HCT116 (cell line): ENCODE results near the gene PBX3. TPM values are rescaled to one million over a fixed set of nuclear protein-coding genes. Genes with fewer than 3 reads are reported as not detected.

Experiments used
- ATAC-seq: fragments of 200-7000 bp; cut with Tn5 transposase; 2 replicates; pipeline ENCODE4 v1.9.1; 2020; ENCODE audit warnings: mild to moderate bottlenecking, moderate library complexity
- BruUV-seq: library from RNA; stranded (reverse); fragments of 400-500 nt; replicated peaks from 2 replicates; lab custom pipeline; 2021; lab: Mats Ljungman, UMichigan
- CTCF ChIA-PET: fragments of 300-600 bp; sonication (Branson Sonifier 250); formaldehyde crosslinking; loops from one replicate; lab custom pipeline; 2021; ENCODE audit warnings: antibody characterized with exemption; lab: Charles Lee
- POLR2A ChIA-PET: fragments of 300-600, 350-600 bp; sonication (Branson Sonifier 250); formaldehyde crosslinking; loops from one replicate; lab custom pipeline; 2021; ENCODE audit warnings: antibody characterized with exemption; lab: Charles Lee
- RAD21 ChIA-PET, 2 experiments: fragments of 300-600 bp; sonication (Branson Sonifier 250); formaldehyde crosslinking; loops; one replicate each; lab custom pipeline; 2023; ENCODE audit warnings: low total read pairs in 2 of 2; ENCODE audit not compliant: uncharacterized antibody in 2 of 2, unreplicated experiment in 2 of 2, low non-redundant PET in 1 of 2; lab: Charles Lee
- DNase-seq: peaks from one replicate; pipeline ENCODE4 v3.0.0-alpha.2; 2010; ENCODE audit warnings: low read depth, low spot score
- H2AFZ ChIP-seq: fragments of 200-600 bp; shearing (Covaris generic), sonication (generic); 2 replicates; pipeline ENCODE4 v1.6.1; 2017; ENCODE audit warnings: low read depth, mixed run types, mixed read lengths, antibody characterized with exemption, low read length; ENCODE audit not compliant: poor library complexity, severe bottlenecking
- H3K27ac ChIP-seq: 2 replicates; pipeline ENCODE4 v1.5.1; 2012; ENCODE audit warnings: low read depth, low read length
- H3K27me3 ChIP-seq: fragments of 200-600 bp; sonication (generic); 2 replicates; pipeline ENCODE4 v1.6.1; 2016; ENCODE audit warnings: mixed run types, low read length, mixed read lengths; ENCODE audit not compliant: insufficient read depth
- H3K36me3 ChIP-seq, 2 experiments: fragments of 200-500 bp in 1 of 2; fragments of 200-600 bp in 1 of 2; sonication (Bioruptor generic) in 1 of 2; sonication (generic) in 1 of 2; 2 replicates each; pipeline versions ENCODE4 v1.5.1 to v1.6.1; 2014 to 2016; ENCODE audit warnings: low read length in 2 of 2, inconsistent platforms in 1 of 2, mixed read lengths in 1 of 2, mixed run types in 1 of 2; ENCODE audit not compliant: insufficient read depth in 2 of 2, control insufficient read depth in 1 of 2
- H3K4me1 ChIP-seq, 2 experiments: fragments of 200-600 bp in 1 of 2; sonication (generic) in 1 of 2; 2 replicates each; pipeline versions ENCODE4 v1.5.1 to v1.6.1; 2012 to 2017; ENCODE audit warnings: low read length in 2 of 2, inconsistent platforms in 1 of 2, mild to moderate bottlenecking in 1 of 2, mixed read lengths in 1 of 2, mixed run types in 1 of 2, moderate library complexity in 1 of 2; ENCODE audit not compliant: insufficient read depth in 2 of 2, control insufficient read depth in 1 of 2
- H3K4me2 ChIP-seq: fragments of 200-600 bp; sonication (generic); 2 replicates; pipeline ENCODE4 v1.6.1; 2017; ENCODE audit warnings: mixed run types, low read length, mixed read lengths
- H3K4me3 ChIP-seq, 2 experiments: fragments of 200-600 bp in 1 of 2; sonication (generic) in 1 of 2; replicated peaks in 1 of 2; 2 replicates each; pipeline ENCODE4 v1.5.1; 2011 to 2016; ENCODE audit warnings: low read length in 2 of 2, control low read depth in 1 of 2, low read depth in 1 of 2, mild to moderate bottlenecking in 1 of 2, mixed read lengths in 1 of 2, mixed run types in 1 of 2
- H3K79me2 ChIP-seq: fragments of 200-600 bp; sonication (generic); 2 replicates; pipeline ENCODE4 v1.6.1; 2017; ENCODE audit warnings: mild to moderate bottlenecking, mixed run types, low read length, moderate library complexity, mixed read lengths; ENCODE audit not compliant: insufficient read depth
- H3K9ac ChIP-seq: fragments of 200-600 bp; sonication (generic); 2 replicates; pipeline ENCODE4 v1.6.1; 2016; ENCODE audit warnings: low read length, mixed read lengths
- H3K9me2 ChIP-seq: fragments of 200-600 bp; sonication (generic), shearing (Covaris generic); 2 replicates; pipeline ENCODE4 v1.6.1; 2017; ENCODE audit warnings: mixed run types, mild to moderate bottlenecking, moderate library complexity; ENCODE audit not compliant: insufficient read depth
- H3K9me3 ChIP-seq, 2 experiments: fragments of 200-500 bp in 1 of 2; fragments of 200-600 bp in 1 of 2; sonication (Bioruptor generic) in 1 of 2; sonication (generic) in 1 of 2; 2 replicates each; pipeline ENCODE4 v1.6.1; 2014 to 2017; ENCODE audit warnings: low read length in 2 of 2, mixed read lengths in 2 of 2, inconsistent platforms in 1 of 2, low read depth in 1 of 2, mild to moderate bottlenecking in 1 of 2, mixed run types in 1 of 2, moderate library complexity in 1 of 2; ENCODE audit not compliant: control insufficient read depth in 1 of 2, insufficient read depth in 1 of 2
- H4K20me1 ChIP-seq: fragments of 200-600 bp; sonication (generic), shearing (Covaris generic); 2 replicates; pipeline ENCODE4 v1.6.1; 2017; ENCODE audit warnings: mixed run types, mild to moderate bottlenecking, moderate library complexity; ENCODE audit not compliant: insufficient read depth
- CBX3 ChIP-seq: IDR thresholded peaks from 2 replicates; pipeline ENCODE4 v1.6.1; 2012; ENCODE audit warnings: low read depth
- EGR1 ChIP-seq: IDR thresholded peaks from 2 replicates; pipeline ENCODE4 v1.6.1; 2012; ENCODE audit warnings: low read depth
- ELF1 ChIP-seq: IDR thresholded peaks from 2 replicates; pipeline ENCODE4 v1.6.1; 2012; ENCODE audit warnings: low read depth, borderline replicate concordance
- EZH2 ChIP-seq: fragments of 200-600 bp; sonication (generic); IDR thresholded peaks from 2 replicates; pipeline ENCODE4 v1.6.1; 2017; ENCODE audit warnings: antibody characterized with exemption, mixed run types
- EZH2phosphoT487 ChIP-seq: fragments of 200-600 bp; IDR thresholded peaks from 2 replicates; pipeline ENCODE4 v1.6.1; 2018; ENCODE audit warnings: antibody characterized with exemption, borderline replicate concordance
- FOSL1 ChIP-seq: IDR thresholded peaks from 2 replicates; pipeline ENCODE4 v1.6.1; 2012; ENCODE audit warnings: low read depth
- JUND ChIP-seq: IDR thresholded peaks from 2 replicates; pipeline ENCODE4 v1.6.1; 2012
- MAX ChIP-seq: IDR thresholded peaks from 2 replicates; pipeline ENCODE4 v1.6.1; 2012
- POLR2A ChIP-seq: IDR thresholded peaks from 2 replicates; pipeline ENCODE4 v1.7.0; 2011; ENCODE audit warnings: borderline replicate concordance; ENCODE audit not compliant: insufficient read depth, insufficient read length; ENCODE audit errors: extremely low read depth
- POLR2AphosphoS5 ChIP-seq: IDR thresholded peaks from 2 replicates; pipeline ENCODE4 v1.6.1; 2011; ENCODE audit warnings: mild to moderate bottlenecking, low read depth, low read length, moderate library complexity
- SIN3A ChIP-seq: IDR thresholded peaks from 2 replicates; pipeline ENCODE4 v1.6.1; 2012; ENCODE audit warnings: low read depth
- SP1 ChIP-seq: IDR thresholded peaks from 2 replicates; pipeline ENCODE4 v1.6.1; 2012; ENCODE audit warnings: low read depth
- TCF7L2 ChIP-seq: IDR thresholded peaks from 2 replicates; pipeline ENCODE4 v1.7.0; 2011; ENCODE audit warnings: borderline replicate concordance, inconsistent platforms; ENCODE audit not compliant: insufficient read depth, insufficient read length; ENCODE audit errors: extremely low read depth
- YY1 ChIP-seq: IDR thresholded peaks from 2 replicates; pipeline ENCODE4 v1.6.1; 2011; ENCODE audit warnings: low read length, low read depth, moderate library complexity, mild to moderate bottlenecking; ENCODE audit not compliant: insufficient replicate concordance; ENCODE audit errors: extremely low read depth
- ZBTB33 ChIP-seq: IDR thresholded peaks from 2 replicates; pipeline ENCODE4 v1.6.1; 2011; ENCODE audit warnings: mild to moderate bottlenecking, low read length, moderate library complexity; ENCODE audit not compliant: insufficient replicate concordance; ENCODE audit errors: extremely low read depth
- intact Hi-C: fragments of 100-400 bp; cut with micrococcal nuclease; formaldehyde crosslinking; loops from 2 replicates; pipeline ENCODE4 v1.10.0; 2022
- total RNA-seq: library from RNA; stranded (reverse); gene quantifications from one replicate; pipeline ENCODE4 v1.2.1, GENCODE V29; 2021; ENCODE audit not compliant: unreplicated experiment
- TF ChIP-seq, protein P1 (sequence below): IDR thresholded peaks from 2 replicates; pipeline ENCODE4 v1.6.1; 2012; ENCODE audit warnings: low read depth
- TF ChIP-seq, protein P2 (sequence below), 3 experiments: fragments of 200-600 bp in 1 of 3; sonication (generic) in 1 of 3; IDR thresholded peaks in 2 of 3; conservative IDR thresholded peaks in 1 of 3; 2 replicates each; pipeline ENCODE4 v1.5.1; 2012 to 2017; ENCODE audit warnings: low read depth in 2 of 3, low read length in 2 of 3, antibody characterized with exemption in 1 of 3, borderline replicate concordance in 1 of 3, control low read depth in 1 of 3, mild to moderate bottlenecking in 1 of 3, mixed read lengths in 1 of 3, mixed run types in 1 of 3, moderate library complexity in 1 of 3; ENCODE audit not compliant: insufficient read depth in 1 of 3

The PBX3 gene
- total RNA-seq, 1 experiment from 2014 or later = 13.5 TPM

DNA sequence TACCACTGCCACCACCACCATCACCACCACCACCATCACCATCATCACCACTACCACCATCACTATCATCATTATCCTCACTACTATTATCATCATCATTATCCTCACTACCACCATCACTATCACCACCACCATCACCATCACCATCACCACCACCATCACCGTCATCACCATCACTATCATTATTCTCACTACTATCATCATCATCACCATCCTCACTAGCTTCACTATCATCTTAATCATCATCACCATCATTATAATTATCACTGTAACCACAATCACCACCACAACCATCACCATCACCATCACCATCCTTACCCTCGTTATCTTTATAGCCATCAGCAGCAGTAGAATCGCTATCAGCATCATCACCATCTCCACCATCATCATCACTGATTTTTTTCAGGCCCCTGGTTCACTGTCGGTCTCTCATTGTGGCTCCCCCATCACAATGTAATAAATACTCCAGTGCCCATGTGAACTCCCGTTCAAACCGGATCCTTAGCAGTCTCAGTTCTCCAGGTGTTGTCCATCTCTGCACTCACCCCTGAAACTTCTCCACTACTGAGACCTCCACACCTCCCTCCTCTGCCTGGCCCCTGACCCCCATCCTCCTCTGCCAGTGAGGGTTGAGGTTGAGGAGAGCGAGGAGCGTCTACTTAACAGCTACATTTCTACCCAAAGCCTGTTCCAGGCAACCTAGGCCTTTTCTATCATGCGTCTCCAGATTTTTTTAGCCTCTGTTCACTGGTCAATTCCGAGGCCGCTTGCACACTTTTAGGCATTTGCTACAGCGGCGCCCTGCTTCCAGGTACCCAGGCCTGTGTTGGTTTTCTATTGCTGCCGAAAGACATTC is 238.2 kb downstream of the PBX3 start:
- CTCF ChIA-PET = no interaction called here
- no TSS peak for BruUV-seq
- Histone ChIP-seq H3K4me1 (no peaks in the 10 kb centered on the region), H3K27ac (no peak overlapping the region), H3K9me2 (no peaks in the 10 kb centered on the region), H3K79me2 (no peaks in the 10 kb centered on the region), H3K9ac (no peak overlapping the region), H4K20me1 (no peaks in the 10 kb centered on the region), H3K4me2 (no peak overlapping the region), H3K4me3 (no peak overlapping the region), H3K27me3 (no peaks in the 10 kb centered on the region), H2AFZ (no peak overlapping the region), H3K9me3 (no peaks in the 10 kb centered on the region), H3K36me3 (no peaks in the 10 kb centered on the region)
- POLR2A ChIA-PET = no interaction called here
- DNase-seq (no peak), ATAC-seq (no peak)
- RAD21 ChIA-PET = no interaction called here
- TF ChIP-seq SP1 (no peak), CBX3 (no peak), SIN3A (no peak), EGR1 (no peak), FOSL1 (no peak), JUND (no peak), POLR2AphosphoS5 (no peak), POLR2A (no peak), ELF1 (no peak), YY1 (no peak), TCF7L2 (no peak), EZH2 (no peak), EZH2phosphoT487 (no peak), MAX (no peak), ZBTB33 (no peak)
- TF ChIP-seq, protein P1, sequence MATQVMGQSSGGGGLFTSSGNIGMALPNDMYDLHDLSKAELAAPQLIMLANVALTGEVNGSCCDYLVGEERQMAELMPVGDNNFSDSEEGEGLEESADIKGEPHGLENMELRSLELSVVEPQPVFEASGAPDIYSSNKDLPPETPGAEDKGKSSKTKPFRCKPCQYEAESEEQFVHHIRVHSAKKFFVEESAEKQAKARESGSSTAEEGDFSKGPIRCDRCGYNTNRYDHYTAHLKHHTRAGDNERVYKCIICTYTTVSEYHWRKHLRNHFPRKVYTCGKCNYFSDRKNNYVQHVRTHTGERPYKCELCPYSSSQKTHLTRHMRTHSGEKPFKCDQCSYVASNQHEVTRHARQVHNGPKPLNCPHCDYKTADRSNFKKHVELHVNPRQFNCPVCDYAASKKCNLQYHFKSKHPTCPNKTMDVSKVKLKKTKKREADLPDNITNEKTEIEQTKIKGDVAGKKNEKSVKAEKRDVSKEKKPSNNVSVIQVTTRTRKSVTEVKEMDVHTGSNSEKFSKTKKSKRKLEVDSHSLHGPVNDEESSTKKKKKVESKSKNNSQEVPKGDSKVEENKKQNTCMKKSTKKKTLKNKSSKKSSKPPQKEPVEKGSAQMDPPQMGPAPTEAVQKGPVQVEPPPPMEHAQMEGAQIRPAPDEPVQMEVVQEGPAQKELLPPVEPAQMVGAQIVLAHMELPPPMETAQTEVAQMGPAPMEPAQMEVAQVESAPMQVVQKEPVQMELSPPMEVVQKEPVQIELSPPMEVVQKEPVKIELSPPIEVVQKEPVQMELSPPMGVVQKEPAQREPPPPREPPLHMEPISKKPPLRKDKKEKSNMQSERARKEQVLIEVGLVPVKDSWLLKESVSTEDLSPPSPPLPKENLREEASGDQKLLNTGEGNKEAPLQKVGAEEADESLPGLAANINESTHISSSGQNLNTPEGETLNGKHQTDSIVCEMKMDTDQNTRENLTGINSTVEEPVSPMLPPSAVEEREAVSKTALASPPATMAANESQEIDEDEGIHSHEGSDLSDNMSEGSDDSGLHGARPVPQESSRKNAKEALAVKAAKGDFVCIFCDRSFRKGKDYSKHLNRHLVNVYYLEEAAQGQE = no peak
- TF ChIP-seq, protein P2, sequence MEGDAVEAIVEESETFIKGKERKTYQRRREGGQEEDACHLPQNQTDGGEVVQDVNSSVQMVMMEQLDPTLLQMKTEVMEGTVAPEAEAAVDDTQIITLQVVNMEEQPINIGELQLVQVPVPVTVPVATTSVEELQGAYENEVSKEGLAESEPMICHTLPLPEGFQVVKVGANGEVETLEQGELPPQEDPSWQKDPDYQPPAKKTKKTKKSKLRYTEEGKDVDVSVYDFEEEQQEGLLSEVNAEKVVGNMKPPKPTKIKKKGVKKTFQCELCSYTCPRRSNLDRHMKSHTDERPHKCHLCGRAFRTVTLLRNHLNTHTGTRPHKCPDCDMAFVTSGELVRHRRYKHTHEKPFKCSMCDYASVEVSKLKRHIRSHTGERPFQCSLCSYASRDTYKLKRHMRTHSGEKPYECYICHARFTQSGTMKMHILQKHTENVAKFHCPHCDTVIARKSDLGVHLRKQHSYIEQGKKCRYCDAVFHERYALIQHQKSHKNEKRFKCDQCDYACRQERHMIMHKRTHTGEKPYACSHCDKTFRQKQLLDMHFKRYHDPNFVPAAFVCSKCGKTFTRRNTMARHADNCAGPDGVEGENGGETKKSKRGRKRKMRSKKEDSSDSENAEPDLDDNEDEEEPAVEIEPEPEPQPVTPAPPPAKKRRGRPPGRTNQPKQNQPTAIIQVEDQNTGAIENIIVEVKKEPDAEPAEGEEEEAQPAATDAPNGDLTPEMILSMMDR (IDR thresholded peaks at IDR 0.05 in 2 of 3, conservative IDR thresholded peaks at IDR 0.05 in 1 of 3; ENCODE audit: borderline replicate concordance in 1 of 3, insufficient read depth in 1 of 3, low read depth in 2 of 3, low read length in 2 of 3) = no peak
- intact Hi-C loops = no loop called here
